ENCODE data around the gene CNTFR.

Gene CNTFR

GRCh38 chr9:34505370-34506120 lies 84.0 kb downstream of the CNTFR start:
- DNase-seq = no peak

DNA sequence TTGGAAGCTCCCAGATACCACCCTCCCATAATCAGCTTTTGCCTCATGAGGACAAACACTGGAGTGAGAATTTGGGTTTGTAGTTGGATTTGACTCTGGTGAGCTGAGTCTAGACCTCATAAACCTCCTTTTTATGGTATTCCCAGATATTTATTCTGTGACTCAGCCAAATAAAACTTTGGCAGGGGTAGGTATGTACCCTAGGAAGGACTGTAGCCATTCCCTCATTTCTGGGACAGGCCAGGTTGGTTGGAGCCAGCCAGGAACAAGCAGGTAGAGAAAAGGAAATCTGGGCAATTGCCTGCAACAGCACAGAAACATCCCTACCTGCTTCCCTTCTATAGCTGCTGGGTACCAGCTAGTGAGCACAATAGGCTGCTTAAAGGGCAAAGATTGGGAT lies 86.1 kb downstream of the CNTFR start:
- DNase-seq = no peak

- no peak for DNase-seq
Observed at GRCh38 chr9:34502891-34503290, 86.6 kb downstream of the CNTFR start.

DNA sequence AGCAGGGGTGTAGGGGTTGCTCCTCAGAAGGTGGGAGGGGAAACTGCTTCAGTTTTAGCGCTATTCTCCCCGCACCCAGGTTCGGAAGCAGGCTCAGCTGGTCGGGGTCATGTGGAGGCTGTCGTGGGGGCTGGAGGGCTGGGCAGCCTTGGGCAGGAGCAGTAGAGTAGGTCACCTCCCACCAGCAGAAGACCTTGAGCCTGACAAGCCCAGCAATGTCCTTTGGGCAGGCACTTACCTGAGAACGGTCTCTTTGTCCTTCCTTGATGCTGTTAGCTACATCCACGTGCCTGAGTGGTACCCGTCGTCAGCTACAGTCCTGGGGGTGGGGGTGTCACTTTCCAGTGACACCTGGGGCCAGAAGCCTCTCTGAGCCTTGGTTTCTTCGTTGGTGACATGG lies 87.1 kb downstream of the CNTFR start:
- DNase-seq = no peak

GRCh38 chr9:34501889-34502425 lies 87.6 kb downstream of the CNTFR start:
- no peak for DNase-seq
